HTR-8/SVneo (cell line): Measurements from ENCODE around the gene C22orf42.
A peak's percentile ranks its signal among the peaks of the same experiment; 100 is the strongest.
"Not testable (repeated sequence)": the region's sequence is repeated elsewhere in the genome, so short reads cannot be mapped to it uniquely, and the experiment has no call there.

Source experiments
- DNase-seq: peaks from one replicate; pipeline ENCODE4 v3.0.0; 2011; ENCODE audit warnings: low spot score, mixed read lengths; ENCODE audit not compliant: insufficient read length
- FAIRE-seq: peaks from 2 replicates; lab custom pipeline; 2011; peaks lifted over from hg19 to GRCh38; lab: Jason Lieb, UNC

The C22orf42 gene

GRCh38 chr22:32138576-32138975 is 20.5 kb downstream of the C22orf42 start:
- FAIRE-seq, DNase-seq: not testable (repeated sequence)

- not testable (repeated sequence) for DNase-seq, FAIRE-seq
These were observed 21.3 kb downstream of the C22orf42 start for GRCh38 chr22:32137731-32138324.

- DNase-seq, FAIRE-seq: not testable (repeated sequence)
These were observed 22.2 kb downstream of the C22orf42 start for GRCh38 chr22:32136881-32137280.

GRCh38 chr22:32135958-32136357 is 23.1 kb downstream of the C22orf42 start:
- DNase-seq = peak; percentile 8
- not testable (repeated sequence) for FAIRE-seq

- FAIRE-seq, DNase-seq: not testable (repeated sequence)
These were observed 24.3 kb downstream of the C22orf42 start for GRCh38 chr22:32134796-32135195.

- FAIRE-seq = no peak
These were observed 26.3 kb downstream of the C22orf42 start for GRCh38 chr22:32132783-32133182.

GRCh38 chr22:32132126-32132525 is 27.0 kb downstream of the C22orf42 start:
- FAIRE-seq = no peak
- no peak for DNase-seq

More at GRCh38 chr22:32132783-32133182, 26.3 kb downstream of the C22orf42 start:
- DNase-seq = no peak

GRCh38 chr22:32130464-32130863 is 28.6 kb downstream of the C22orf42 start:
- FAIRE-seq = no peak
- DNase-seq = no peak

GRCh38 chr22:32127904-32128303 is 31.2 kb downstream of the C22orf42 start:
- DNase-seq (no peak), FAIRE-seq (no peak)

GRCh38 chr22:32123657-32124056 is 35.4 kb downstream of the C22orf42 start:
- DNase-seq = no peak
- no peak for FAIRE-seq

- no peak for FAIRE-seq
- no peak for DNase-seq
These were observed 36.2 kb downstream of the C22orf42 start for GRCh38 chr22:32122899-32123298.

- FAIRE-seq (no peak), DNase-seq (no peak)
These were observed 38.5 kb downstream of the C22orf42 start for GRCh38 chr22:32120603-32121002.

GRCh38 chr22:32119568-32120235 is 39.4 kb downstream of the C22orf42 start:
- FAIRE-seq (no peak), DNase-seq (no peak)

- no peak for DNase-seq
- no peak for FAIRE-seq
These were observed 46.7 kb downstream of the C22orf42 start for GRCh38 chr22:32112380-32112779.

- FAIRE-seq (no peak), DNase-seq (no peak)
These were observed 52.2 kb downstream of the C22orf42 start for GRCh38 chr22:32106930-32107329.

- FAIRE-seq = no peak
- DNase-seq = no peak
These were observed 55.3 kb downstream of the C22orf42 start for GRCh38 chr22:32103658-32104315.

GRCh38 chr22:32100711-32101110 is 58.4 kb downstream of the C22orf42 start:
- no peak for DNase-seq
- FAIRE-seq = no peak
